ENCODE measurements around the gene SLC35B1.

SLC35B1 gene

GRCh38 chr17:49707608-49708514 lies at the start of gene SLC35B1:
SLC35B1 (minus strand) TSS chr17:49707964; CDS start chr17:49707833, 131 bp downstream.
- DNase-seq = peak; percentile 98

- no peak for DNase-seq
These were observed 49.5 kb upstream of the SLC35B1 start for GRCh38 chr17:49757151-49757777.

DNA sequence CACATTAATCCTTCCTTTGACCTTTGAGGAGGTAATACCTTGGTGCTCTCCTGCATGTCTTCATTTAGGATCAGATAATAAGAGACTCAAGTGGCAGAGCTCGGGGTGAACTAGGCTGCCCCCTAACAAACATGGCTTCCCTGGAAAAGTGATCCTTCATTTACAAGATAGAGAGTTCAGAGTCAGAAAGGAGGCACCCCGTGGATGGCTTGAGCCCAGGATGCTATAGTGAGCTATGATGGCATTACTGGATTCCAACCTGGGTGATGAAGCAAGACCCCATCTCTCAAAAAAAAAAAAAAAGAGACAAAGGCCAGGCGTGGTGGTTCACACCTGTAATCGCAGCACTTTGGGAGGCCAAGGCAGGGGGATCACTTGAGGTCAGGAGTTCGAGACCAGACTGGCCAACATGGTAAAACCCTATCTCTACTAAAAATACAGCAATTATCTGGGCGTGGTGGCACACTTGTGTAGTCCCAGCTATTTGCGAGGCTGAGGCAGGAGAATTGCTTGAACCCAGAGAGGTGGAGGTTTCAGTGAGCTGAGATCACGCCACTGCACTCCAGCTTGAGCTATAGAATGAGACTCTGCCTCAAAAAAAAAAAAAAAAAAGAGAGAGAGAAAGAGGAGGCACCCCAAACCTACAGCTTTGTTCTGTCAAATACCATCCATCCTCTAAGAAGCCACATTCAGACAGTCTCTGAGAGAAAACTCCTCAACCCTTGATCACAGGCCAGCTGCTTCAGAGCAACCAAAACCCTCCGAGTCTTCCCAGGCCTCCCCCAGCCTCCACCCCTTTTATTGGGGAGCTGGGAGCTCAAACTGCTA lies 48.8 kb upstream of the SLC35B1 start:
- DNase-seq = no peak

DNA sequence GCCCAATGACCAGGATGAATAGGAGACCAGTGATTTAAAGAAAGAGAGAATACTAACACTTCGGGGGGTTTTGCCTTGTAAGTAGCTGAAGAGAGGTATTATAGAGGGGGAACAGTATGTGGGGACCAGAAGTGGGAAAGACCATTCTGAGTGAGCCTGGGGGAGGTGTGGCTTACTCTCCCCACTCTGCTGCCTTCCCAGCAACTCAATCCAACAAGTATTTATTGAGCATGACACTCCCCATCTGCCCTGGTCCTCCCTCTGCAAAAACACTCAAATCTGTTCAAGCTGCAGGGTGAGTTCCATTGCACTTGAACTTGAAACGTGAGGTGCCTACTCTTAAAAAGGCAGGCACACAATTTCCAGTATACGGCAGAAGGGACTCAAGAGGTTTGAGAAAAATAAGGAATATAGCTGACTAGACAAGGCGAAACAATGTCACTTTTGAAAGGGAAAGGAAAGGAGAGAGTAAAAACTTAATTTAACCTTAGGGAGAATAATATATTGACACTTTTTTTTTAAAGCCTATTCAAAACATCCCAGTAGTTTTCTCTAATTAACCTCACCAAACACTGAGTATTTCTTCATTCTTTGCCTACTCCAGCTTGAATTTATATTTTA lies 48.0 kb upstream of the SLC35B1 start:
- no peak for DNase-seq

DNA sequence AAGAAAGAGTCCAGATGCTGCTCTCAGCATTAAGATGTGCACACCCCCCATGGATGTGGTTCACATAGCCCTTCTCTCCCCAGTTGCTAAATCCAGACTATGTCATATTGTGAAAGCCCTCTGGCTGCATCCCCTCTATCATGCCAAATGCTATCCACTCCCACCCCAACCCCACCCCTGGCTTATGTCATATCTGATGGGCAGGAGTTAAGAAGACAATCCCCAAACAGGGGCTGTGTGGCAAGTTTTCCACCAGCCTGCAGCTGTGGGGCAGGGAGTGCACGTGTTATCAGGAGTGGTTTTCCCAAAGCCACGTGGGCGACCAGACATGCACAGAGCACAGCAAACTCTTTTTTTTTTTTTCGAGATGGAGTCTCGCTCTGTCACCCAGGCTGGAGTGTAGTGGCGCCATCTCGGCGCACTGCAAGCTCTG lies 46.2 kb upstream of the SLC35B1 start:
- DNase-seq = no peak

GRCh38 chr17:49752508-49752907 lies 44.7 kb upstream of the SLC35B1 start:
- DNase-seq = no peak

- DNase-seq = no peak
These were observed 42.0 kb upstream of the SLC35B1 start for GRCh38 chr17:49749730-49750129.

DNA sequence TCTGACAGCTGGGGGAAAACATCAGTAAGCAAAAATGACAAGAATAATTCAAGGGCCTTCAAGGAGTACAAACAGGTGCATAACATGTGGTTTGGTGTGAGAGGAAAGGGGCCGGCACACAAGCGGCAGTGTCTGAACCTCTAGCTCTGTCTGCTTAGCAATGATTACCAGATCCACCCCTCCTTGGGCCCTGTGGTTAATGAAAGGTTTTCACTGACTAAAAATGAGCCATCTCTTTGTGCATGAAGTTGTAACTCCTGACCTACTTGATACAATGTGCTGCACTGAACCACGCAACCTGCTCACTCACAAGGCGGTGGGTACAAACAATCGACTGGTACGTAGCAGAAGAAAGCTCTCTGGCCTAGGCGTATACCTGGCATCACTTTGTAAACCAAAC lies 41.0 kb upstream of the SLC35B1 start:
- no peak for DNase-seq

DNA sequence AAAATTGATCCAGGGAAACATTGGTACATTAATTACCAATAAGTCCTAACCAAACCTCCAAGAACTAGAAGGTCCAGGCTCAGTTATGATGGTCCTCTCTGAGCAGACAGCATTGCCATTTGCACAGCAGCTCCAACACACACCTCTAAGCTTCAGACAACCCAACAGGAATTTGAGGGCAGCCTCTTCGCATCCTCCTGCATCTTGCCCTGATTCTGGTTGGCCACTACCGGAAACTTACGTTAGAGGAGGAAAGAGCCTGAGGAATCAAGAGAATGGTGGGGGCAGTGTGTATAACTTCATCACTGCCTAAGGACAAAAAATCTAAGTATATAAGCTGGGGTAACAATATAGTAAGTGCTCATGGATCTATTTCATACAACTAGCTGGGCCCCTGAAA lies 40.5 kb upstream of the SLC35B1 start:
- no peak for DNase-seq

DNA sequence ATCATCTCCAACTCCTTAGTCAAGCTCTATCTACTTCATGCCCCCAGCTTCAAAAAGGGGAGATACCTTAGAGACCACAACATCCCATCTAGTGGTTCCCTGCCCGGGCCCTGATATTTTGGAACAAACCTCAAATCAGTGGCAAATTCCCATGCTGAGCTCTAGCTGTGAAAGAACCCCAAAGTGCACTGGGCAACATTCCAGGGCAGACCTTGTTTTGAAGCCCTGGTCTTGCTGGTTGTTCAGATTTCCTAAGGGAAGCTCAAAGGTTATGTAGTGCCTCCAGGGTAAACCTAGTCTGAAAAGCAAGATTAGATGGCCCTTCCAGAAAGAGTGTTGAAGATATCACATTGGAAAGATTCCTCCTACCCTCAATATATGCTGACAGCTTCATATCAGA lies 39.9 kb upstream of the SLC35B1 start:
- no peak for DNase-seq

GRCh38 chr17:49746791-49747490 lies 39.2 kb upstream of the SLC35B1 start:
- no peak for DNase-seq

DNA sequence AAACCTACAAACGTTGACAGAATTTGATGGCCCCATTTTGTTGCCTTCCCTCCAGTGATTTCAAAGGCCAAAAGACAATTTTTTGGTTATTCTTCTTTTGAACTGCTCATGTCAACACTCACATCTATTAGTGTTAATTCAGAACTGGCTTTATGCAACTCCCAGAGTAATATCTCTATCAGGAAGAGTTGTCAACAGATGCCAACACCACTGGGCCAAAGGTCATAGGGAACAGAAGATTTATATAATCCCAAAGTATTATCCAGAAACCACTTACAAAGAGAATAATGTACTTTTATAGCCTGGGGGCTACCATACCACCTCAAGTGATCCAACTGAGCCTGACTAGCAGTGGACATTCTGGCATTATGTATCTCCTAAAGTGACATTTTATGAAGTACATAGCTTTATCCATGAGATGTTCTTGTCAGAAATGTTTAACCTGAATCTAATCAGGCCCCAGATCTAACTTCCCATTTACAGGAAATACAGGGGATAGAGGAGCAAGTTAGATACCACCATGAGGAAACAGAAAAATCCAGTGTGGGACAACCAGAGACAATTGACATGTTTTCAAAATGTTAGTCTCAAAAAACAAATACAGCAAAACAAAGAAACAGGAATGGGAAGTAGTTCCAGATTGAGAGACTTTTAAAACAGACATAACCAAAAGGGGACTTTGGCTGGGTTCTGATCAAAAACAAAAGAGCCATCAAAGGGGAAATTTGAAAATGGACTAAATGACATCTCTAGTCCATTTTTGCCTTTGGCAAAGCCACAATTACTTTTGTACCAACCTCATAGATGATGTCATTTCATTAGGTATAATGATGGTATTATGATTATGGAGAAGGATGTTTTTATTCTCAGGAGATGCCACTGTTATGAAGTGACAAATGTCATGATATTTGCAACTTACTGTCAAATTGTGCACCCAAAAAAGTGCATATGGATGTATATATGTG lies 37.7 kb upstream of the SLC35B1 start:
- no peak for DNase-seq

DNA sequence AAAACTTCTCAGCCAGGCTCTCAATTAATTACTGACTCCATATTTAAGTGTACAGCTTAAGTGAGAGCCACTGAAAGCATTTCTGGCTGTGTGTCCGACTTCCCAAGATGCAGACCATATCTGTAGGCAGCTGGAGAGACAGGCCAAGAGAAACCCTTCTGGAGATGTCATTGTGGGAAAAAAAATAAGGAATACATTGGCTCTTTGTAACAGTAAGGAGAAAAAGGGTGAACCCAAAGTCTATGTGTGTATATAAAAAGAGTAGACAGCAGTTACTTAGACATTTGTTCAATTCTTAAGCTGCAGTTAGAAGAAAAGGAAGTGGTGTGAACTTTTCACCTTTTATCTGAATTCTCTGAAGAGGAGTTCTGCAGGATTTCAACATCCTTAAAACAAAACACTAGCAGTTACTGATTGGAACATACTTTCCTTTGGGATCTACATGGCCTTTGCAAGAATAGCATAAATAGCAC lies 34.4 kb upstream of the SLC35B1 start:
- no peak for DNase-seq

DNA sequence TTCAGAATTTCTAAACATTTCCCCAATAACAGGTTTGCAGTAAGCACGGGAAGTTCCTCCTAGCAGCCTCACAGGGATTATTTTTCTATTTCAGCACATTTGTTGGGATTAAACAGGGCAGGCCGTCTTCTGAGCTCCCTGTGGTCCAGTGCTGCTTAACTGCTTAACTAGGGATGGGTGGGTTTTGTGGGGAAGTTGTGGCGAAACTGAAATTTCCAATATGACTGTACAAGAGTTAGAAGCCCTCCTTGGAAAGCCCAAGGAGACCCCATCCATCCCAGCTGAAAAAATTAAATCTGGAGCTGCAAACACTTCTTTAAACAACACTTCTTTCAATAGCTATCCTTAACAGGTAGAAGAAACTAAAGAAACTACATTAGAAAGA lies 33.9 kb upstream of the SLC35B1 start:
- DNase-seq = no peak

DNA sequence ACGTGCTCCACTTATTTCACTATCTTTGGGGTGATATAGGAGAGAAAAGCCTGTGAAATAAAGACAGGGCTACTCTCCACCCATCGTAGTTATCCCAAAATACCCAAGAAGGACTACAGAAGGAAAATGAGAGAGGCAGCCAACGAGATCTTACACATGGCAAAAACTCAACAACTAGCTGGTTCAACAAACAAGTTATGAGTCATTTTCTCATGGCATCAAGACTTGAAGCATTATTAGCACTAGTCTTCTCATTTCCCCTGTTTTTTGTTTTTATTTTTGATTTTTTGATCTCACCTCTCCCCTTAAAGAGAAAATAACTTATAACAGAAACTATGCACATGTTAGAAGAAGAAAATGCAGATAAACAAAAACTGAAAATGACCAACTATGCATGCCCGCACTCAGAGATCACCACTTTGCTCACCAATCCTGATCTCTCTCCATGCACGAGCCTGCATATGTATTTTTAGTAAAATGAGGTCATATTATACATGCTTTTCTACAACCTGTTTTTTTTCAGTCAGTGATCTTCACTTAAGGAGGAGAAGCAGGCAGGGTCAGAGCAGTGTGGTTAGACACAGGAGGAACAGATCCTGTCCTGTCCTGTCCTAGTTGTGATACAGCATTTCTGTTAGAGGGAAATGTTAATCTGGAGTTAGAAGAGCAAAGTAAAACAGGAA lies 33.4 kb upstream of the SLC35B1 start:
- DNase-seq = no peak

DNA sequence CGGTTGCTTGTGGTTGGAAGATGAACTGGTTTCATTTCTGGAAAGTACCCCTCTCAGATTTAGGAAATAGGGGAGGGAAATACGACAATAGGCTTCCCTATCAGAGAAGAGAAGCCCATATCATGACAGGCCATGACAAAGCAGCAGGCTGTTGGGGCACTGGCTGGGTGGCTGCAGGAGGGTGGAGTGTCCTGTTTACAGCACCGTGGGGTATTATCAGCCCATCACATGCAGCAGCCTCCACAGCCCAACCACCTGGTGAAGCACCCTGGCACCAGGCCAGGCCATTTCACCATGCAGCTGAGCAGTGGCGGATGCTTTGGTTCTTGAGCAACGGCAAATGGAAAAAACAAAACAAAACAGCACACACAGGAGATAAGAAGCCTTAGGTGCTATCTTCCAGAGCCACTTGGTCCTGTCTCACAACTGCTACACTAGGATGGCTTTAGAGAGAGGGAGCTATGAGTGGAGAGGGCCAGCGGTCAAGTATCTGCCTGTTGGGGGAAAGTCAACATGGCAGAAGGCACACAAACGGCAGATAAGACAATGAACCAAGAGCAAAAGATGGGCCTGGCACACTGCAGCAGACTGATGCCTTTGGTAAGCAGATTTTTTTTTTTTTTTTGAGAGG lies 32.0 kb upstream of the SLC35B1 start:
- peak; percentile 89 for DNase-seq

DNA sequence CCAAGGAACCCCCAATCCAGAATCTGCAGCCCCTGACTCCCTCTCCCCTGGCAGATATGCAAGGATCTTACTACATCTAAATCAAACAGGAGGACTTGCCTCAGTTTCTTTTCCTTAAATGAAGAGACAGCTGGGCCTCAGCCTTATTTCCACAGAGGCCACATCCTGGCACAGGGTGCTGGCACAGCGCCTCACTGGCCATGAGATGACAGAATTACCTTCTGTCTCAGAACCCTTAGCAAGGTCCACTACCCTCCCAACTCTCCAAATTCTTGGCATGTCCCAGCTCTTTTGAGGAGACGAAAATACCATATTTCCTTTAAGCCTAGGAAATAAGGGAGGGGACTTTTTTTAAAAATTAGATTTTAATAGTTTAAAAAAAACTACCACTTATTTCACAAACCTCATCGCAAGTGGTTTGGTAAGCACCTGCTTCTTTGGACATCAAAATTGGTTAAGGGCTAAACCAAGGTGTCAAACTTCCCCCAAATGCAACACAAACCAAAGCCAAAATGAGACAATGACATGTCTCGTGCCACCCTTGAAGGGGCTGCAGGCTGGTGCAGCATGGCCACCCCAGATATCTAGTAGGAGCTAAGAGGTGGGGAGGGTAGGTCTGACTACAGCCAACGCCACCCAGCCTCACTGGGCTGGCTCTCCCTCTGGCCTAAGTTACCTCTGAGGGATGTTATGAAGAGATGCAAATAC lies 30.8 kb upstream of the SLC35B1 start:
- DNase-seq = no peak

DNA sequence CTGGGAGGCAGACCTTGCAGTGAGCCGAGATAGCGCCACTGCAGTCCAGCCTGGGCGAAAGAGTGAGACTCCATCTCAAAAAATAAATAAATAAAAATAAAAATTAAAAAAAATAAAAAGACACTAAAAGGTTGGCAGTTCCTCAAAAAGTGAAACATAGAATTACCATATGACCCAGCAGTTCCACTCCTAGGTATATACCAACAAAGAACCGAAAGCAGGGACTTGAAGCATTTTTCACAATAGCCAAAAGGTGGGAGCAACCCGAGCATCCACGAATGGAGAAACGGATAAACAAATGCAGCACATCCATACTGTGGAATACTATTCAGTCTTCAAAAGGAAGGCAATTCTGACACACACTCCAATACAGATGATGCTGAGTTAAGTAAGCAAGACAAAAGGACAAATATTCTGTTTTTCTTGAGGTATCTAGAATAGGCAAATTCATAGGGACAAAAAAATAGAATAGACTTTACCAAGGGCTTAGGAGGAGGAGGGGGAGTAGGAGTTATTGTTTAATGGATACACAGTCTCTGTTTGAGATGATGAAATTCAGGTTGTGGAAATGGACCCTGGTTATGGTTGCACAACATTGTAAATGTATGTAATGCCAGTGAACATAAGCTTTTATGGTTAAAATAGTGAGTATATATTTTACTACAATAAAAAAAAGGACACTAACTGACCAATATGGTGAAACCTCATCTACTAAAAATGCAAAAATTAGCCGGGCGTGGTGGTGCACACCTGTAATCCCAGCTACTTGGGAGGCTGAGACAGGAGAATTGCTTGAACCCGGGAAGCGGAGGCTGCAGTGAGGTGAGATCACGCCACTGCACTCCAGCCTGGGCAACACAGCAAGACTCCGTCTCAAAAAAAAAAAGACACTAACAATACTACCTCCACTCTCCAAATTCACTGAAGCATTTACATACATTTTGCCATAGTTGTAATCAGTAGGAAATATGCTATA lies 27.0 kb upstream of the SLC35B1 start:
- DNase-seq = no peak

All from NCI-H2029 (cell line).